NOMO-1 treated with dmso at 0.1 percent for 144 hours (cell line): ENCODE measurements around the gene CALCR.
A peak's percentile ranks its signal among the peaks of the same experiment; 100 is the strongest.

Experiments used
- DNase-seq: peaks from one replicate; lab custom pipeline; 2025; ENCODE audit not compliant: unreplicated experiment; lab: John Stamatoyannopoulos, UW

Gene CALCR

GRCh38 chr7:93453262-93453661, 121.3 kb downstream of the CALCR start:
- no peak for DNase-seq

- no peak for DNase-seq
Measured at GRCh38 chr7:93448176-93448575, 126.3 kb downstream of the CALCR start.

- no peak for DNase-seq
Measured at GRCh38 chr7:93447509-93447908, 127.0 kb downstream of the CALCR start.

GRCh38 chr7:93442478-93443224, 131.9 kb downstream of the CALCR start:
- peak; percentile 20 for DNase-seq

GRCh38 chr7:93435791-93436190, 138.7 kb downstream of the CALCR start:
- no peak for DNase-seq

GRCh38 chr7:93432130-93432529, 142.4 kb downstream of the CALCR start:
- DNase-seq: no peak

GRCh38 chr7:93430917-93431588, 143.5 kb downstream of the CALCR start:
- no peak for DNase-seq

GRCh38 chr7:93429563-93429962, 145.0 kb downstream of the CALCR start:
- DNase-seq: no peak

- no peak for DNase-seq
Measured at GRCh38 chr7:93427107-93427506, 147.4 kb downstream of the CALCR start.

- no peak for DNase-seq
Measured at GRCh38 chr7:93426155-93426696, 148.3 kb downstream of the CALCR start.

- DNase-seq: no peak
Measured at GRCh38 chr7:93414574-93414973, 159.9 kb downstream of the CALCR start.

- DNase-seq: no peak
Measured at GRCh38 chr7:93409324-93409723, 165.2 kb downstream of the CALCR start.

- DNase-seq: no peak
Measured at GRCh38 chr7:93407239-93407638, 167.3 kb downstream of the CALCR start.

GRCh38 chr7:93402944-93403343, 171.6 kb downstream of the CALCR start:
- no peak for DNase-seq

- no peak for DNase-seq
Measured at GRCh38 chr7:93399642-93400041, 174.9 kb downstream of the CALCR start.

GRCh38 chr7:93392984-93393383, 181.5 kb downstream of the CALCR start:
- no peak for DNase-seq

GRCh38 chr7:93390660-93391059, 183.9 kb downstream of the CALCR start:
- DNase-seq: no peak

- no peak for DNase-seq
Measured at GRCh38 chr7:93382362-93382761, 192.2 kb downstream of the CALCR start.

GRCh38 chr7:93378131-93378760, 196.3 kb downstream of the CALCR start:
- no peak for DNase-seq

GRCh38 chr7:93375603-93376002, 198.9 kb downstream of the CALCR start:
- no peak for DNase-seq
